T-helper 1 cell treated with Interleukin-12 subunit alpha and Interleukin-12 subunit beta and Interleukin-4 antibody, amounts not matched to agents 30 ng/mL and 1 ng/mL, for 36 hours (primary cell): ENCODE results near the gene CASKIN2. TPM values are rescaled to one million over a fixed set of nuclear protein-coding genes. Genes with fewer than 3 reads are reported as not detected.
"Not testable (repeated sequence)": the region's sequence is repeated elsewhere in the genome, so short reads cannot be mapped to it uniquely, and the experiment has no call there.

Experiments
- intact Hi-C: fragments of 100-400 bp; cut with micrococcal nuclease; formaldehyde crosslinking; loops from one replicate; pipeline ENCODE4 v1.15.1; 2024
- total RNA-seq: library from RNA; stranded (reverse); gene quantifications from 2 replicates; pipeline ENCODE4 v1.2.3, GENCODE V29; 2022

Gene CASKIN2
- total RNA-seq, 1 donor from 2014 or later = 0.74 TPM

DNA sequence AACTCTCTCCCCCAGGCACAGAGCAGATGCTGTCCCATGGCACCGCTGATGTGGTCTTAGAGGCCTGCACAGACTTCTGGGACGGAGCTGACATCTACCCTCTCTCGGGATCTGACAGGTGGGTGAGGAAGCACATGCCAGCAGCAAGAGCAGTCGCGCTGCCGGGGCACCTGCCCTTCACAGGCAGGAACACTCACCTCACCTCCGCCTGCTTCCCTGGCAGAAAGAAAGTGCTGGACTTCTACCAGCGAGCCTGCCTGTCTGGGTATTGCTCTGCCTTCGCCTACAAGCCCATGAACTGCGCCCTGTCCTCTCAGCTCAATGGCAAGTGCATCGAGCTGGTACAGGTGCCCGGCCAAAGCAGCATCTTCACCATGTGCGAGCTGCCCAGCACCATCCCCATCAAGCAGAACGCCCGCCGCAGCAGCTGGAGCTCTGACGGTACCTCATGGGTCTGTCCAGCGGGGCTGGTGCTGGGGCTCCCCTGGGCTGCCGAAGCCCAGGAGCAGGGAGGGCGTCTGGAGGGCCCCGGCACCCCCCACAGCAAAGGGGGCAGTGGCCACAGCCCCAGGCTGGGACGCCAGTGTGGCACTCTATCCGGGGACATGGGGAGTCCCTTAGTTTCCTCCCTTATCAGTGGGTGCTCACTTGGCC, 21.7 kb downstream of the CASKIN2 start:
- intact Hi-C loops = no loop called here

DNA sequence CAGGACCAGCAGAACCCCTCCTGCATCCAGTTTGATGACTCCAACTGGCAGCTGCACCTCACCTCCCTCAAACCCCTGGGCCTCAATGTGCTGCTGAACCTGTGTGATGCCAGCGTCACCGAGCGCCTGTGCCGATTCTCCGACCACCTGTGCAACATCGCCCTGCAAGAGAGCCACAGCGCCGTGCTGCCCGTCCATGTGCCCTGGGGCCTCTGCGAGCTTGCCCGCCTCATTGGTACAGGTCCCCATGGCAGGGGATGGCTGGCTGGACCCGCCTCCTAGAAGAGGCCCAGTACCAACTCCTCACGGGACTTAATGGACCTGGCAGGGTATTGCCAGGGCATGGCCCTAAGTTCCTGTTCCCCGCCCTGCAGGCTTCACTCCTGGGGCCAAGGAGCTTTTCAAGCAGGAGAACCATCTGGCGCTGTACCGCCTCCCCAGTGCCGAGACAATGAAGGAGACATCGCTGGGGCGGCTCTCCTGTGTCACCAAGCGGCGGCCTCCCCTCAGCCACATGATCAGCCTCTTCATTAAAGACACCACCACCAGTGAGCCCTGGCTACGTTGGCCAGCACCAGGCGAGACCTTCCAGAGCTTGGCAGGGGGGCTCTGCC, 22.7 kb downstream of the CASKIN2 start:
- intact Hi-C loops = no loop called here

DNA sequence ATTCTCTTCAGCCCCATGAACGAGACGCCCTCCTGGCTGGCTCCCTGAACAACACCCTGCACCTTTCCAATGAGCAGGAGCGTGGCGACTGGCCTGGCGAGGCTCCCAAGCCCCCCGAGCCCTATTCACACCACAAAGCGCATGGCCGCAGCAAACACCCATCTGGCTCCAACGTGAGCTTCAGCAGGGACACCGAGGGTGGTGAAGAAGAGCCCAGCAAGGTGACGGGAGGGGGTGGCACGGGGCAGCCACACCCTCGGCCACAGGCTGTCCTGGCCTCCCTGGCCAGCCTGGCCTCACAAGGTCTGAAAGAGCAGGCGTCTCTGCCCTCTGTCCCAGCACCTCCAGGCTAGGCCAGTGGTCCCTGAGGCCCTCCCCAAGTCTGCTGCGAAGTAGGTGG, 23.7 kb downstream of the CASKIN2 start:
- intact Hi-C loops = no loop called here

DNA sequence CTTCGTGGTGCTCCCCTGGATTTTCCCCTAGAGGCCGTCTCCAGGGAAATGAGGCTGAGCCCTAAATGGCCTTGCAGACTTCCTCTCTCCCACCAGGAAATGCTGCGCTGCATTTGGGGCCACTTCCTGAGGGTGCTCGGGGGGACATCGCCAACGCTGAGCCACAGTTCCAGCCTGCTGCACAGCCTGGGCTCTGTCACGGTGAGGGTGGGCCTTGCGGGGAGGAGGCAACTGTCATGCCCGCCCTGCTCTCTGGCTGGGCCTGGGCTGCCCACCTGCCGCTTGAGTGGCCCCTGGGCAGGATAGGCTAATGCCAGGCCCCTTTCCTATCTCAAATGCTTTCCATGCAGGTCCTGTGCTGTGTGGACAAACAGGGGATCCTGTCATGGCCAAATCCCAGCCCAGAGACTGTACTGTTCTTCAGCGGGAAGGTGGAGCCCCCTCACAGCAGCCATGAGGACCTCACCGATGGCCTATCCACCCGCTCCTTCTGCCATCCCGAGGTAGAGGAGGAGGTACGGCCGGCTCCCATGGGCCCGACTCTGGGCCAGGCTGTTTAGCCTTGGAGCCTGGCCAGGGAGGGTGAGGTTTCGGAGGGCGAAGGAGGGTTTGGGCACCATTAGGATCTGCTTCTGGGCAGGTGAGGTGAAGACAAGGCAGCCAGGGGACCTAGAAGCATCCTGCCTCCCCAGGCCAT, 24.2 kb downstream of the CASKIN2 start:
- intact Hi-C loops = no loop called here

DNA sequence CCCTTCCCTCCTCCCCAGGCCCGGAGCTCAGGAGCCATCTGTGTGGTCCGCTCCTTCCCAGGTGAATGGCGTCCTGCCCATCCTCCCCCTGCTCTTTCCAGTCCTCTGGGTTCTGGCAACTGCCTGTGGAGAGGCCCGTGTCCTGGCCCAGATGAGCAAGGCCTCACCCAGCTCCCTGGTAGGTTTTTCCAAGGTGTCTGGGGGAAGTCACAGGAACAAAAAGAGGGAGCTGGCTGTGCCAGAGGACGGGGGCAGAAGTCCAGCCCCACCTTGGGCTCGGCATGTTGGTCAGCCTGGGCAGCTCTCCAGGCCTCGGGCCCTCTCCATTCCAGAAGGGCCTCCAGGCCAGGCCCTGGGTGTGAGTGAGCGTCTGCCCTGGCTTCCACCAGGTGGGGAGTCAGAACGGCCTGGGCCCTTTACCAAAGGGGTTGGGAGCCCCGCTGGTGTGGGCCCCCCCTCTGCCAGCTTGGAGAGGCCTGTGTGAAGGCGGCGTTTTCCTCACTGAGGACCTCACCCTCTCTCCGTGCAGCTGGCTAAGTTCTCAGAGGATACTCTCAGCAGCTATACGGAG, 25.1 kb downstream of the CASKIN2 start:
- intact Hi-C loops = no loop called here

DNA sequence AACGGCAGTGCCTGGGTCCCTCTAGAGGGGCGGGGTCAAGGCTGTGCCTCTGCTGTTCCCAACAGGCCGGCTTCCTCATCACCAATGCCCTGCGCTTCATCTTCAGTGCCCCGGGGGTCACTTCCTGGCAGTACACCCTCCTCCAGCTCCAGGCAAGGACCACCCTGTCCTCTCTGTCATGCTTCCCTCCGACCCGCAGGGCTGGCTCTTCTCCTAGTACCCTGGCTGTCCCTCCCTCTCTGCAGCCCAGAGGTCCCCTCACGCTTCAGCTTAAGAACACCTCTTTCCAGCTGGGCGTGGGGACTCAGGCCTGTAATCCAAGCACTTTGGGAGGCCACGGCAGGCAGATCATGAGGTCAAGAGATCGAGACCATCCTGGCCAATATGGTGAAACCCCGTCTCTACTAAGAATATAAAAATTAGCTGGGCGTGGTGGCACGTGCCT, 25.8 kb downstream of the CASKIN2 start:
- intact Hi-C loops = no loop called here

DNA sequence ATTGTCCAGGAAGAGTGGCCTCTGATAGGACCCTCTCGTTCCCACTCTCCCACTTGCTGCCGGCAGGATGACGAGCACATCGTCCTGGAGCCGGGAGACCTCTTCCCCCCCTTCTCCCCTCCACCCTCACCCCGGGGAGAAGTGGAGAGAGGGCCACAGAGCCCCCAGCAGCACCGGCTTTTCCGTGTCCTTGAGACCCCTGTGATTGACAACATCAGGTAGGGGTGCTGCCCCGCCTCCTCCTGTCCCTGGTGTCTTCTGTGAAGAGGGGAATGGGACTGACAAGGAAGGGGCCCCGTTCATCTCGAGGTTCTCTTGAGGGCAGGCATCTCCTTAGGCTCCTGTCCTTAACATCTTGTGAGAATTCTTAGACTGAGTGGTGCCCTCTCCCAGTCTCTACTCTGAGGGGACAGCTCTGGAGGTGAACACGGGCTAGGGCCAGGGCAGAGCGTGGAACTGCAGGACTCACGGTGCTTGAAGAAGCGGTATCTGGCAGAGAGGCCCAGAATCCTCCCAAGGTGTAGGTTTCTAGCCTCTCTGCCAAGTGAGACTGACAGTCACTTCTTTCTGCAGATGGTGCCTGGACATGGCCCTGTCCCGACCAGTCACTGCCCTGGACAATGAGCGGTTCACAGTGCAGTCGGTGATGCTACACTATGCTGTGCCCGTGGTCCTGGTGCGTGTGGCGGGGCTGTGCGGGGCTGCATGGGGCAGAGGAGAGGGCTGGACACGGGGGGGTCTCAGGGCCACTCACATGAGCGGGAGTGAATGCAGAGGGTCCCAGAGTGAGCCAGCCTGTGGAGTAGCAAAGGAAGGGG, 26.4 kb downstream of the CASKIN2 start:
- intact Hi-C loops = no loop called here

DNA sequence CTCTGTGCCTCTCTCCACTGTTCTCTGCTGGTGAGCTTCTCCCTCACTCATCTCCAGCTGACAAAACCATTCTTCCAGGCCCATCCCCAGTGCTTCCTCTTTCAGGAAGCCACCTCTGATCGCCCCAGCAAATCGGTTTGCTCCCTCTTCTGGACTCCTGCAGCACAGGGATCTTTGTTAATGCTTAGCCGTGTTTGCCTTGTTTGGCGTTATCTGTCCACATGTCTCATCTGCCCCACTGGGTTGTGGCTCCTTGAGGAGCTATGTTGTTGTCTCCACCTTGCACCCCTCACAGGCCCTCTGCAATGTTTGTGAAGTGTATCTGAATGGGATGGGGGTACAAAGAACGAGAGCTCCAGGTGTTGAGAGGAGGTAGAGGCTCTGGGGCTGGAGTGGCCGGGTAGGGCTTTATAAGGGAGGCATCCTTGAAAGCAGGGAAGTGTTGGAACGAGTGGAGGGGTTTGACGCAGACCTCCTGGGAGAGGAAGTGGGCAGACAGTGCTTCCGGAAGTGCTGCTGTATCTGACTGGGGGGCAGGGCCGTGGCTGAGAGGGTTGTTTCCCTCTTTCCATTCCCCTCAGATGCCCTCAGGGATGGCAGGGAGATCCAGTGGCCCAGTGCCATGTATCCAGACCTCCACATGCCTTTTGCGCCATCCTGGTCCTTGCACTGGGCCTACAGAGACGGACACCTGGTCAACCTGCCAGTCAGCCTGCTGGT, 27.8 kb downstream of the CASKIN2 start:
- intact Hi-C loops = loop anchor here (2.0 kb wide), 1 partner anchor 61 kb away; no protein-coding TSS in a partner anchor

DNA sequence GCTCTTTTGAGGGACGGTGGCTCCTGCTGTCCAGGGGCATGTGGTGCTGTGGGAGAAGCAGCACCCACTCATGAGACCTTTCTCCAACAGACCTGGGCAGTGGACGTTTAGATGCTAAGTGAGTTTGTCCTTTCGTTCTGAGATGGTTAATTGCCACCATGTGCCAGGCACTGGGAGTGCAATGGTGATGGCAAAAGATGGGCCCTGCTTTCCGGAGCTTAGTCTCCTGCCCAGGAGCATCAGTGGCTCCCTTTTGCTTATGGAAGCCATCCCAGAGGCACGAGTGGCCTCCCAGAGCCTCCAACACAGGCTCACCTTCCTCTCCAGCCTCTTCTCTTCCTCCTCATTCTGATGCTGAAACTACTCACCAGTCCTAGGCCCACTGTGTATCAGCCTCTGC, 28.4 kb downstream of the CASKIN2 start:
- intact Hi-C loops = loop anchor here (2.0 kb wide), 1 partner anchor 60 kb away; no protein-coding TSS in a partner anchor

DNA sequence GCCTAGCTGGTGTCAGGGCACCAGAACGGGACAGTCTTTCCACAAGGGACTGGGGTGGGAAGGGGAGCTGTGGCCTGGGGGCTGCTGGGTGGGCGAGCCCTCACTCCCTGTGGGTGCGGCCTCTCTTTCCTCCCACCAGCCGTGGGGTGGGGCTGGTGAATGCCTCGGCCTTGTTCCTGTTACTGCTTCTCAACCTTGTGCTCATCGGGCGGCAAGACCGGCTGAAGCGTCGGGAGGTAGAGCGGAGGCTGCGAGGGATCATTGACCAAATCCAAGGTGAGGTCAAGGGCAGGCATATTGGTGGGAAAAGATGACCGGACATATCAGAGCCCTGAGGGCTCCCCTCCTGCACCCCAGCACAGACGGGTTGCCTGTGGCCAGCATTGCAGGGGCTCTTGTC, 29.2 kb downstream of the CASKIN2 start:
- intact Hi-C loops = loop anchor here (2.0 kb wide), 1 partner anchor 59 kb away; no protein-coding TSS in a partner anchor

DNA sequence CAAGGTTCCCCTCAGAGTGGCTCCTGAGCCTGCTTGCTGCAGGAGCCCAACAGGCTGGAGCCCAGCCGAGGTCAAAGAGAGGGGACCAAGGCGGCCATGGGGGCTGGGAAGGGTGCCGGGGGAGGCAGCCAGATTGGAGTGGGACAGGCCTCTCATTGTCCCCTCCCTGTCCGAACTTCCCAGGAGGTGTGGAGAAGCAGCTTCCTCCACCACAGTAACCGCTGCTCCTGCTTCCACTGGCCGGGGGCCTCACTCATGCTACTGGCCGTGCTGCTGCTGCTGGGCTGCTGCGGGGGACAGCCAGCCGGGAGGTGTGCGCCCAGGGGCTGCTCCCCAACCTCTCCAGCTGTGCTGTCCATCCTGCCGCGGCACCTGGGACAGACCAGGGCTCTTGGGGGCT, 29.6 kb downstream of the CASKIN2 start:
- intact Hi-C loops = loop anchor here (2.0 kb wide), 1 partner anchor 59 kb away; no protein-coding TSS in a partner anchor

DNA sequence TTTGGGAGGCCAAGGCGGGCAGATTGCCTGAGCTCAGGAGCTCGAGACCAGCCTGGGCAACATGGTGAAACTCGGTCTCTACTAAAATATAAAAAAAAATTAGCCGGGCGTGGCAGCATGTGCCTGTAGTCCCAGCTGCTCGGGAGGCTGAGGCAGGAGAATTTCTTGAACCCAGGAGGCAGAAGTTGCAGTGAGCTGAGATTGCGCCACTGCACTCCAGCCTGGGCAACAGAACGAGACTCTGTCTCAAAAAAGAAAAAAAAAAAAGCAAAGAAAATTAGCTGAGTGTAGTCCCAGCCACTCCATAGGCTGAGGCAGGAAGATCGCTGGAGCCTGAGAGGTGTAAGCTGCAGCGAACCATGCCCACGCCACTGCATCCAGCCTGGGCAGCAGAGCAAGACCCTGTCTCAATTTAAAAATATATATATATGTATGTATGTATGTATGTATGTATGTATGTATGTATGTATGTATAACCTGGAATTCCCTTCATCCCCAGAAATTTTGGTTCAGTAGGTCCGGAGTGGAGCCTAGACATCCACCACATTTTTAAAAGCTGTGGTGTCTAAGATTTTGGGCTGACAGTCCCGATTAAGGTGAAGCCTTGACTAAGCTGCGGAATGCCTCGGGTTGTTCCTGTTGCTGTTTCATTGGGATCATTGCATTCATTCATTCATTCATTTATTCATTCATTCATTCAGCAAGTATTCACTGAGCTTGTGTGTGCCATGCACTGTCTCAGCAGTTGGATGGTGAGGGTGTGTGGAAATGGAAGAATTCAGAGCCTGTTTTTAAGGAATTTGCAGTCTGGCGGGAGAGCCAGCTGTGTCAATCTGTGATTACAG, 33.0 kb downstream of the CASKIN2 start:
- intact Hi-C loops = no loop called here

DNA sequence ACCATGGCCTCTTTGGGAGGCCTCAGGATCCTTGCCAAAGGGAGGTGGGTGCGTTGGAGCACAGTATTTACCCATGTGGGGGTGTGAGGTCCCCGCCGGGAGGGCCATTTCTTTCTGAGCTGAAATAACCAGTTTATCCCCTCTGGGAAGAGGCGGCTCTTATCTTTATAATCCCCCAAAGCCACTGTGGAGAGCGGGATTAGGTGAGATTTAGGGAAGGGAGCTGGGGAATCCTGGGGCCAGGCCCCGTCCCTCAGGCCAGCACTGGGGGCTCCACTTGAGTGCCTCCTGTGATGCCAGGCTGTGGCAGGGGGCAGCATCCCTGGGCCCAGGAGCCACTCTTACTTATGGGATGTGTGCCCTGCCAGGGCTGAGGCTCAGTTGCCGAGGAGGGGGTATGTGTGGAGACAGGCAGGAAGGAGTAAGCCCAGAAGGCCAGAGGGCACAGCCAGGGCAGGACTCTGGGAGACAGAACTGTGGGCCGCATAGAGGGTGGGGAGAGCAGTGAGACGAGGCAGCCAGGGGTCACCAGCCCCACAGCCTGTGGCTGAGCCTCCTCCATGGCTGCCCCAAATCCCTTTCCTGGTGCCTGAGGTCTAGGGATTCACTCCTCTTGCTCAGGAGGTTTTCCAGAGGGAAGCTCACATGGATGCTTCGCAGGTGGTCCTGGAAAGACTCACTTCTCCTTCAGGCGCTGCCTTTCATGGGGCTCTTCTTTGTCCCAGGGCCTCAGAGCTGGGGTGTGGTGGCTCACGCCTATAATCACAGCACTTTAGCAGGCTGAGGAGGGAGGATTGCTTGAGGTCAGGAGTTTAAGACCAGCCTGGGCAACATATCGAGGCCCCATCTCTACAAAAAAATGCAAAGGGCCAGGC, 33.9 kb downstream of the CASKIN2 start:
- intact Hi-C loops = no loop called here

DNA sequence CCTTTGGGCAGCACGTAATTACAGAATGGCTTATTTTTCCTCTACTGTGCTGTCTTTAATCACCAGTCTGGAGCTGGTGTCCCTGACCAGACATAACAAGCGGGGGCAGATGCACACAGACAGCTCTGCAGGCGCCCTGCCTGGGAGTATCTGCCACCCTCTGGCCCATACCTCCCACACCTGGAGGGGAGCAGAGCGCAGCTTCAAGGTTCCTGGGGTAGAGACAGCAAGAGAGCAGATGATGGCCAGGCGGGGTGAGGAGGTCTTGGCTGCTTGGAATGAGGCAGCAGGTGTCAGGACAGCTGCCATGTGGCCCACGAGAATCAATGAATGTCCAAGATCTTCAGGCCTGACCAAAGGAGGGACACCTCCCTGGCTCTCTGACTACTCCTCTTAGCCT, 35.1 kb downstream of the CASKIN2 start:
- intact Hi-C loops = no loop called here

DNA sequence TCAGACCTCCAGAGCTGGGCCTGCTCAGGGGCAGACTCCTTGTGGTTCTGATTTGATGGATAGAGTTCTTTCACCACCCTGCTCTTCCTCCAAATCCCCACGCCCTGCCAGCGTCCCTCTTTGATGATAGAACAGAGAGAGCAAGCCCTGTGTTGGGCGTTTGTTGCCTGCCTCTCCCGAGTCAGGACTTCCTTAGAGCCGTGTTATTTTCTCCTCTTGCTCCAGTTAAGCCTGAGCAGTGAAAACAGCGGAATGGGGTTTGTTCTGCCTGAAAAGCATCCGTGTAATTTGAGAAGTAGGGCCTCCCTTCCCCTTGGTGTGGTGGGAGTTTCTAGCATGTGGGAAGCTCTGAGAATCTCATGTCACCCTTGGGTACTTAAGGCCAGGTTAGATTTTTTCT, 36.8 kb downstream of the CASKIN2 start:
- intact Hi-C loops = no loop called here

DNA sequence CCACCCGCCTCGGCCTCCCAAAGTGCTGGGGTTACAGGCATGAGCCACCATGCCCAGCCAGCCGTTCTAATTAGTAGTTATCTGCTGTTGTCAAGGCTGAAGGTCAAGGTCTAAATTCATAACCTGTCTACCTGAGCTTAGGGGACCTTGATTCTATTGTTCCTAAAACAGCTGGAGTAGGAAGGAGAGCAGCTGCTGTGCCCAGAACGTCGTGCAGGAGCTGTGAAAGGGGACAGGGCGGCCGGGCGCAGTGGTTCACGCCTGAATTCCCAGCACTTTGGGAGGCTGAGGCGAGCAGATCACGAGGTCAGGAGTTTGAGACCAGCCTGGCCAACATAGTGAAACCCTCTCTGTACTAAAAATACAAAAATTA, 37.9 kb downstream of the CASKIN2 start:
- intact Hi-C loops = not testable (repeated sequence)

DNA sequence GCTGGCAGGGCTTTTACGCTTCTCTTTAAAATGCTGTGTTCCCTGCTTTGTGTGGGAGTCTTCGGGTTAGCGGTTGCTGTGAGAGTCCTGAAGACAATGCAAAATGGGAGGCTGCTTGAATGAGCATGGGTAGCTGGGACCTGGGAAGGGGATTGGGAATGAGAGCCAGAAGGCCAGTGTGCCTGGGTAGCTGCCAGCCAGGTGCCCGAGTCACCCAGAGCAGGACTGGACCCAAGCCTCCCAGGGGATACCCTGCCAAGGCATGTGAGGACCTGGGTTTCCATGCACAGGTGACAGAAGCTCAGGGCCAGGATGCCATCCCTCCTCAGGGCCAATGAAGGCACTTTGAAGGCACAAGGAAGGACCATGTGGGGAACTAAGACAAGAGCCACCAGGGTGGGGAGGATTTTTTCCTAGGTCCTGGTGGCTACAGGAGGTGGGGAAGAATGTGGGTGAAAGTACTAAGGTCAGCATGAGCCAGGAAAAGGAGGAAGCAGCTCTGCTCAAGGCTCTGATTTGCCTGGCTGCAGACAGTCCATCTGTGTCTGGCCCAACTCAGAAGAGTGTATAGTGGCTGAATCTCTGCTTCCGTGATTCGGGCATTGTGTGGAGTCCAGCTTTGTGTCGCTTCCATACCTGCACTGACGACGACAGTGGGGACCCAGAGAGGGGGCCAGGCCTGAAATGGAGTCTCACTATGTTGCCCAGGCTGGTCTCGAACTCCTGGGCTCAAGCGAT, 38.4 kb downstream of the CASKIN2 start:
- intact Hi-C loops = no loop called here

DNA sequence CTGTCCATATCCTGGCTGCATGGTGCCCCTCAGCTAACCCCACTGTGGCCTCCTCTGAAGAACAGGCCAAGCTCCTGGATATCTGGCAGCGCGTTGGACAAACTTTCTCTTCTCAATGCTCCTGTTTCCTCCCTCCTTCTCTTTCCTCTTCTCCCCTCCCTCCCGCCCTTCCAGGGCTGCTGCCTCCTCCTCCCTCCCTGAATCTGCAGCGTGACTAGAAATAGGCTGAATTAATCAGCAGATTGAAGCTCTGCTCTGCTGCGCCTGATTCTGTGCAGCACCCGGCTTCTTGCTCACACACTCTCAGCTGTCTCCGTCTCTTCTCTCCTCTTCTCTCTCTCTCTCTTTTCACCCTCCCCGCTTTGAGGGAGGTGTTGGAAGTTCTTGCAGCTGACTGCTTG, 39.1 kb downstream of the CASKIN2 start:
- intact Hi-C loops = no loop called here
